ENCODE measurements around the gene PLCB1.

Gene PLCB1

DNA sequence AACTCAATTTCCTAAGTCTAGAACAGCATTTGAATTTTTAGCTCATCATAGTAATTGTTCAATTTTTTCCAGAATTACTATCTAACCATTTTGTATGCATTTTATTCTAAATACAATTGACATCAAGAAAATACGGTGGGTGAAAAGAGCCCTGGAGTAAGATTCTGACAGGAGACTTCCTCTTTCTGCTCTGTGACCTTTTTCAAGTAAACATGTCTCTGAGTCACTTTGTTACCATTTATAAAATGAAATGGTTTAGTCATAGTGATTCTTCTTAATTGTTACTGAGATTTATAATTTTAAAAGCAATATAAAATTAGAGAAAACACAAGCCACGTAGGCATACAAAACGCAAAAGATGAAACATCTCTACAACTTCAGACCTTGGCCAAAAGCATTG, 80.2 kb downstream of the PLCB1 start:
- DNase-seq (ENCODE audit: low read depth), result no peak

GRCh38 chr20:8213270-8213669, 81.2 kb downstream of the PLCB1 start:
- DNase-seq (ENCODE audit: low read depth), result no peak

DNA sequence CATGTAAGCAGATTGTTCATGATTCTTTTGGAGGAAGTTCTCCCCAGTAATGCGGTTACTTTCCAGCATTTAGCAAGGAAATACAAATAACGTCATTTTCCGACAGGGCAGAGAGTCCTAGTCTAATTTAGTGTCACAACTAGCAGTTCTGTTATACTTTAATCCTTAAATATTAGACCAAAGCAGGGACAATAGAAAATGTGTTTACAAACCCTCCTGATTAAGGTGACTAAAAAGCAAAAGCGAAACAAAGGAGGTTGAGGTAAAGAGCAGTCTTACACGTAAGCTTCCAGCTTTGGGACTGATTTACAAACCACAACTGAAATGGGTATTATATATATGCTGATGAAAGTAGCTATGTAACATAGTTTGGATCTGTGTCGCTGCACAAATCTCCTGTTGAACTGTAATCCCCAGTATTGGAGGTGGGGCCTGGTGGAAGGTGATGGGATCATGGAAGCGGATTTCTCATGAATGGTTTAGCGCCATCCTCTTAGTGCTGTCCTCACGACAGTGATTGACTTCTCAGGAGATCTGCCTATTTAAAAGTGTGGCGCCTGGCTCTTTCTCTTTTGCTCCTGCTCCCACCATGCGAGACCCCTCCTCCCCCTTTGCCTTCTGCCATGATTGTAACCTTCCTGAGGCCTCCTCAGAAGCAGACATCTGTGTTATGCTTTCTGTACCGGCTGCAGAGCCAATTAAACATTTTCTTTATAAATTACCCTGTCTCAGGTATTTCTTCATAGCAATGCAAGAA, 81.9 kb downstream of the PLCB1 start:
- no peak for DNase-seq (ENCODE audit: low read depth)

- DNase-seq (ENCODE audit: low read depth), result no peak
These were observed 83.3 kb downstream of the PLCB1 start for GRCh38 chr20:8215361-8215781.

DNA sequence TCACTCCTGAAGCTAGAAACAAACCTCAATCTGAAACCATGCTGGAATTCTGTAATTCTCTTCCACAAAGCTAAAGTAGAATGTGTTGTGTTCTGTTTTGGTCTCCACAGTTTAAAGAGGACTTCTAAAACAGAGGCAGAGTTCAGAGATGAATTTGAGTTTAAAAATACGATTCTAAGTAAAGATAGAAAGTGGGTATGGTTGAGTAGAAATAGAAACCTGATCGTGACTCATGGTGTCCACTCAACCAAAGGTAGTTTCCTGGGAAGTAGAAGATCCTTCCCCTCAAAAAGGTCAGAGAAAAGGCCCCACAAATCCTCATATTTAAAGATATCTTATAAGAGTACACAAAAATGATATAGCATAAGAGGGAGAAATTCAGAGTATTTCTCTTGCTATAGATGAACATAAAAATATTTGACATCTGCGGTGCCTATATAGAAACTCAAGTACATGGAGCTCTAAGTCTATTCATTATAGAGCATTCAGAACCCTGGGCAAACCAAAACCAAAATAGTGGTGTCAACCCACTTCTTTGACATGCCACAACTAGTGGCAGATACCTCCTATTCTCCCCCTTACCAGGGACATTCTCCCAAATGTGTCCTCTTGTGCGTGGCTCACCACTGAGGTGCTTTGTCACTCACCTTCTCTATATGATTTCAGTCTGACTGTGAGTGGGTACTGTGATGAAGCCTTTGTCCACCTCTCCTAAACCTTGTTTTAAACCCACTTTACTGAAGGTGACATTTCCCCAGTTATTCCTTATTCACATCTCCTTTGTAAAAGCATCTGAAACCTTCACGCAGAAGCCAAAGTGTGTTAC, 84.5 kb downstream of the PLCB1 start:
- no peak for DNase-seq (ENCODE audit: low read depth)

- DNase-seq (ENCODE audit: low read depth), result no peak
These were observed 86.8 kb downstream of the PLCB1 start for GRCh38 chr20:8218861-8219260.

DNA sequence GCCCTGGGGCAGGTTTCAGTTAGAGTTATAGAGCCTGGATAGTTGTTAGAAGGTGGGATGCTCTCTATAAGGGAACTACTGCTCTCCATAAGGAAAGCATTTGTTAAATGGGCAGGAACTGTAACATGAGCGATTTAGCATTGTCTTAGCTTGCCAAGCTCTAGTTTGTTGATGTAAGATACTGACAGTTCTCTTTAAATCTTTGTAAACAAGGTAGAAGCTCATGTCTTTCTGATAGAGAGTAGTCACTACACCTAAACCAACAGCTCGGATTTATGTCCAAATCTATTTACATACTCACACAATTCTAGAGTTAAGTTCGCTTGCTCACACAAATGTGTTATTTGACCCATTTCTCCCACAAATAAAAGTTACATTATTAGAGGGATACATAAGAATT, 87.3 kb downstream of the PLCB1 start:
- no peak for DNase-seq (ENCODE audit: low read depth)

DNA sequence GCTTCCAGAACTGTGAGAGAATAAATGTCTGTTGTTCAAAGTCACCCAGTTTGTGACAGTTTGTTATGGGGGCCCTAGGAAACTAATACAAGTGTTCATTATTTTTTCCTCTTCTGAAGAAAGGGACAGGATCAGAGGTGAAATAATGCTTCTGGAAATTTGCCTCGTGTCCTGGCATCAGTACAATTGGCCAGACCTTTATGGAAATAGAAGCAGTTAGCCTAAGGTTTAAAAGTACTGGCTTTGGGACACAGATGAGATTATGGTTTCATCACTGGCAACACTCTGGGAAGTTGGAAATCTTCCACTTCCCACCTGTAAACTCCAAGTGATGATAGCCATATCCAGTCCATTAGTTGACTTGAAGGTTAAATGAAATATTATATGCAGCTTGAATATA, 88.7 kb downstream of the PLCB1 start:
- DNase-seq (ENCODE audit: low read depth), result no peak

DNA sequence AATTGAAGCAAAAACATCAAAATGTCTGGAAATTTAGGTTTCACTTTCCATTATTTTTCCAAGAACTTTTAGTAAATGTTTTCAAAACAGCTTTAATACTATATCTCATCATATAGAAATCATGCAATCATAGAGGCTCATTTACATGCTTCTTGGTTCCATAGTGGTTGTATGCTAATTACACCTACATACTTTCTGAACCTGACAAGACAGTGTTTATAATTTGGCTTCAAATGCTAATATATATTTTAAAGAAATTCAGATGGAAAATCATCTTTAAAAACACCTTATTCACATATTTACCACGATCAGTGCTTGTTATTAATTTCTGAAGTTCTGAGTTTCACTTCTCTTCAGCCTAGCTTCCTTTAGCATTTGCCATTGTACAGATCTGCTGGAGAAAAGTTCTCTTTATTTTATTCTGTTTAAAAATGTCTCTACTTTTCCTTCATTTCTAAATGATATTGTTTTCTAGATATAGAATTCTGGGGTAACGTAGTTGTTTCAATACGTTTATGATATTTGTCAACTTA, 89.9 kb downstream of the PLCB1 start:
- DNase-seq (ENCODE audit: low read depth), result no peak

- DNase-seq (ENCODE audit: low read depth), result no peak
These were observed 91.2 kb downstream of the PLCB1 start for GRCh38 chr20:8223091-8223870.

GRCh38 chr20:8225658-8226057, 93.6 kb downstream of the PLCB1 start:
- DNase-seq (ENCODE audit: low read depth), result no peak

DNA sequence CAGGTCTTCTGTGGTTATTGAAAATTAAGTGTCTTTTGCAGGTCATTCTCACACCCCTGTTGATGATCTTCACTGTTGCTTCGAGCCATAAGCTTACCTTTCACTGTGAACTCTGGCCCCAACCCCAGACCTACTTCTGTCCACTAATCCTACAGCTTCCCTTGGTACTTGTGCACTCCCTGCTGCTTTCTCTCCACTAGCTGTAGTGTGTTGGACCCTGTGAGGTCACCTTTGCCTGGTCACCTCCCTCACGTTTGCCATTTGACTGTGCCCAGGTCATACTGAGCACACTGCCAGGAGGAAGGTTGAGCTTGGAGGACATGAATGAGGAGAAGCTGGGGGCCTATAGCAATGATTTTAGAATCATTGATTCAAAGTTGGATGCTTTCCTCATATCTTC, 94.0 kb downstream of the PLCB1 start:
- DNase-seq (ENCODE audit: low read depth), result no peak

DNA sequence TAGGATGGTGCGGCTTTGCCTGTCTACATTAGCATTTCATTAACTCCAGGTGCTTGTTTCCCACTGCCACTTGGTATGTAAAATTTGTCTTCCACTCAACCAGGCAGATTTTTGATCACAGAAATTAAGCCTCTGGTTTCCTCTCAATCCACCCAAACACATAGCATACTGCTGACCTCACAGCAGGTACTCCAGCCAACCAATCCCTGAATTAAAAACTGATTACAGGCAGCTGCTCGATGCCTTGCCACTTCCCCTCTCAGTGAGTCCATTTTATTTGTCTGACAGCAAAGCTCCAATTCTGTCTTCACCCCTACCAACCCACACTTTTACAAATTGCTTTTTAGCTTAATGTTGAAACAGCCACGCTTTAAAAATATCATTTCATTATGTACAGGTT, 95.2 kb downstream of the PLCB1 start:
- DNase-seq (ENCODE audit: low read depth), result no peak

DNA sequence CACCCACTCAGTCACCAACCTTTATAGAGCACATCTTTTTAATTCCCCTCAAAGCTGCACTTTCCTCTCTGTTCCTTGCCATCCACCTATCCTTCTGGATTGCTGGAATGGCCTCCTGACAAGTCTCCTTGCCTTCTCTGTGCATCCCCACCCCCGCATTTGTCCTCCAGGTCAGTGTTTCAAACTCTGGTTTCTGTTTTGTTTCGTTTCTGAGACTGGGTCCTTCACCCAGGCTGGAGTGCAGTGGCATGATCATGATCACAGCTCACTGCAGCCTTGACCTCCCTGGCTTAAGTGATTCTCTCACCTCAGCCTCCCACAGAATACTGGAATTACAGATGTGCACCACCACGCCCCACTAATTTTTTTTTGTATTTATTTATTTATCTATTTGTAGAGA, 96.2 kb downstream of the PLCB1 start:
- DNase-seq (ENCODE audit: low read depth), result no peak

DNA sequence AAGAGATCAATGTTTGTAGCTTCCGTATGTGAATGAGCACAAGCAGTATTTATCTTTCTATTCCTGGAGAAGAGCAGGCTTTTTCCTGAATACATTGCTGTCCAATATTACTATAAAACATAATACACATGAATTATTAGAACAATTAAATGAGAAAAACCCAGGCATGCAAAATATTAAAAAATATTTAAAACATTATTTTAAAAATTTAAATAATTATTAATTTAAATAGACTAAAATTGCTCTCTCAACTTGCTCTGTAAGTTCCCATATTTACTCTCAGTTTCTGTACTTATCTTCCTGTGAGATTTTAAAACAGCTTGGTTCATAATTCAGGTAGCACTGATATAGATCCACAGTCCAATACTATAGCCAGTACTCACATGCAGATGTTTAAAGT, 97.0 kb downstream of the PLCB1 start:
- DNase-seq (ENCODE audit: low read depth), result no peak

DNA sequence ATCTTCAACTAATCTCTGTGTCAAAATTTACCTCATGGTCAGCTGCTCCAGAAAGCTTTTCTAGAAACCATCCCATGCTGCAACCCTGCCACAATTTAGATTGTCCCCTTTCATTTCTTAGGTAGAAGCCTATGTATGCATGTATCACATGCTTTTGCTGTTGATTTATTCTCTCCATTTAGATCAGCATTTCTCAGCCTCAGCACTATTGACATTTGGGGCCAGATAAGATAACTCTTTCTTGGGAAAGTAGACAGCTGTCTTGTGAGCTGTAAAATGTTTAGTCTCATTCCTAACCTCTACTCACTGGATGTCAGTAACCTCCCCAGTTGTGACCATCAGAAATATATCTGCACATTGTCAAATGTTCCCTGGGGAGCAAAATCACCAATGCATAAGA, 99.0 kb downstream of the PLCB1 start:
- DNase-seq (ENCODE audit: low read depth), result no peak

- DNase-seq (ENCODE audit: low read depth), result no peak
These were observed 100.3 kb downstream of the PLCB1 start for GRCh38 chr20:8232332-8232731.

DNA sequence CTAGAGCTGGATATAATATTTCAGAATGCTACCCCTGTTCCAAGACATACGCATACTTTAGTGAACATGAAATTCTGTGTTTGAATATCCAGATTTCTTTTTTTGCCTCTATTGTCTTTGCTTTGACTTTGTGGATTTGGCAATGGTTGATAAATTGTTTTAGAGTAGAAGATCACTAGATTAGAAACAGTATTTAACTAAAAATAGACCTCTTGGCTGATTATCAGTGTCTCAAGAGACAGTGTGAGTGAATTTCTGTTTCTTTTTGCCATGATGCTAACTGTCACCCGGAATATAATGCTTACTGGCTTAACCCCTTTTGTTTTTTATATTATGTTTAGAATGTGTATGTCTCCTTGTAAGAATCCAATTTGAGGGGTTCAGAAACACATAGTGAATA, 102.5 kb downstream of the PLCB1 start:
- DNase-seq (ENCODE audit: low read depth), result no peak

- no peak for DNase-seq (ENCODE audit: low read depth)
These were observed 110.0 kb downstream of the PLCB1 start for GRCh38 chr20:8242066-8242465.

DNA sequence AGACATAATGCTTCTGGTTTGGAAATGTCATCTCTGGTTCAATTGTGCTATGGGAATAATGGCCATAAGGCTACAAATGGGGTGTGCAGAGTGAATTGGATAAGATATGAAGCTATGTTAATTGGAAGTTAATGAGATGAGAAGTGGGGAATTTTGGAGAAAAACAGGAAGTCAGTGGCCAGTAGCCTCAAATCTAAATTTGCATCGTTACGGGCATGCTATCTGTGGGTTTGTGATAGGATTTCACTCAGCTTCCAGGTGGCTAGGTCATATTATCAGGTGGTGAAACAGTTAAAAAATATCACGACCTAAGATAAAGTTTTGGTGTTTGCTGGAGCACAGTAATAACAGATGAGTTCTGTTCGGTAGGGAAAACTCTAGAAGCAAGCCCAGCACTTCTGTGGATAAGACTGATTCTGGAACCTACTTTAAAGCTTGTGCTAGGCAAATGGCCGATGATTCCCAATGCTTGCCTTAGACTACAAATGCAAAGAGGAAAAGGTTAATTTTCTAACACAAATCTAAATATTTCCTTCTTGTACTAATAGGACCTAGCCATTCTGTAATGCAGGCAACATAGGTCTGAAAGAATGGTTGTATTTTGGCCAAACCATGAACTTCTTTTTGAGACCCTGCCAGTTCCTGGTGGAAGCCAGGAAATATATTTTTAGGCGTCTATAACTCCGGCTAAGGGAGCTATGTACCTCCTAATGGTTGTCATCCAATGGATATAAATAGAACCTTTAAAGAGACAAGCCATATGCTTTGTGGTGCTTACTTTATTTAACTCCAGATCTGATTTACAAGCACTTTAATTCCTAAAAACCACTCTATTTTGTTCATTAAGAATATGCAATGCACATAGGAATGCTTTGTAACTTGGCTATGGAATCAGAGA, 111.0 kb downstream of the PLCB1 start:
- no peak for DNase-seq (ENCODE audit: low read depth)

DNA sequence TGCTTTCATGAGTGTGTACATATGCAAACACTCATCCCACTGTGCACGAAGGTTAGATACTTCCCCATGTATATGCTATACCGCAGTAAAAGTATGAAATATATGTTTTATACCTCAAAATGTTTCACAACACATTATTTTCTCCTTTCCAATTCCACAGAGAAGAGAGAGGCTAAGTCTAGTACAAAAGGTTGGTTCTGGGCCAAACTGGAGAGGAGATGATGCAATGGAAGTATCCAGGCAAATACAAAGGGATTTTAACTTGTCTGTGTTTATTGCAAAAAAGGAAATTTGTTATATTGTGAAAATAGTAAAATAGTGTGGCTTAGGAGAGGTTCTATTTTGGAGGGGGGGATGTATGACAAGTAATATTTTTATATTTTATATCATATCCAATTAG, 112.6 kb downstream of the PLCB1 start:
- no peak for DNase-seq (ENCODE audit: low read depth)

- DNase-seq (ENCODE audit: low read depth), result no peak
These were observed 114.1 kb downstream of the PLCB1 start for GRCh38 chr20:8246153-8246552.

Data from activated T-helper 1 cell treated with Interleukin-2 at 50 U/mL for 16 hours (primary cell).